GM18505 (cell line): ENCODE results near the gene PLA2G4D.

ENCODE experiments used
- ATAC-seq: cut with Tn5 transposase; IDR thresholded peaks from one replicate; pipeline ENCODE4 v1.9.1; 2021; ENCODE audit not compliant: unreplicated experiment
- POLR2A ChIP-seq: IDR thresholded peaks from 4 replicates; pipeline ENCODE4 v1.6.1; 2011; ENCODE audit warnings: borderline replicate concordance; ENCODE audit not compliant: insufficient read depth, insufficient read length; ENCODE audit errors: extremely low read depth

PLA2G4D gene

DNA sequence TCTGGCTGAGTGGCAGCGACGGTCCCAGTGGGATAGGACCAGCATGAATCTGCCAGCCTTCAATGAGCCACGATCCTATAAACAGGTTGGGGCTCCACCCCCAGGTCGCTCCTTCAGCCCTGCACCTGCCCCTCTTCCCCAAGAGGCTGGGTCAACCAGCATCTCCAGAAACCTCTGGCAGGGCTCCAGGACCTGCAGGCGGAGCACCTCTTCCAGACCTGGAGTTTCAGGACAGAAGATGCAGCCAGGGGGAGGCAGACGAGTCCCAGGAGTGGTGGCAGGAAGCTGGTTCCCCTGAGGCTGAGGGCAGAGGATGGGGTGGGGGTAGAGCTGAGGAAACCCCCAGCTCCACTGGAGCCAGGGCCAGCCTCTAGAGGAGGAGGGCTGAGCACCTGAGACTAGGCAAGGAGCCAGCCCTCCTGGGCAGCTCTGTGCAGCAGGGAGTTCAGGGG lies at the start of gene PLA2G4D:
TSS of gene PLA2G4D (minus strand) at position 51 of the 452 bp plus-strand sequence. CDS start 103 bp downstream, outside the sequence.
- ATAC-seq: no peak
- no peak for TF ChIP-seq POLR2A

- TF ChIP-seq POLR2A: no peak
- ATAC-seq: no peak
Observed at GRCh38 chr15:42143356-42143755, 49.0 kb upstream of the PLA2G4D start.

DNA sequence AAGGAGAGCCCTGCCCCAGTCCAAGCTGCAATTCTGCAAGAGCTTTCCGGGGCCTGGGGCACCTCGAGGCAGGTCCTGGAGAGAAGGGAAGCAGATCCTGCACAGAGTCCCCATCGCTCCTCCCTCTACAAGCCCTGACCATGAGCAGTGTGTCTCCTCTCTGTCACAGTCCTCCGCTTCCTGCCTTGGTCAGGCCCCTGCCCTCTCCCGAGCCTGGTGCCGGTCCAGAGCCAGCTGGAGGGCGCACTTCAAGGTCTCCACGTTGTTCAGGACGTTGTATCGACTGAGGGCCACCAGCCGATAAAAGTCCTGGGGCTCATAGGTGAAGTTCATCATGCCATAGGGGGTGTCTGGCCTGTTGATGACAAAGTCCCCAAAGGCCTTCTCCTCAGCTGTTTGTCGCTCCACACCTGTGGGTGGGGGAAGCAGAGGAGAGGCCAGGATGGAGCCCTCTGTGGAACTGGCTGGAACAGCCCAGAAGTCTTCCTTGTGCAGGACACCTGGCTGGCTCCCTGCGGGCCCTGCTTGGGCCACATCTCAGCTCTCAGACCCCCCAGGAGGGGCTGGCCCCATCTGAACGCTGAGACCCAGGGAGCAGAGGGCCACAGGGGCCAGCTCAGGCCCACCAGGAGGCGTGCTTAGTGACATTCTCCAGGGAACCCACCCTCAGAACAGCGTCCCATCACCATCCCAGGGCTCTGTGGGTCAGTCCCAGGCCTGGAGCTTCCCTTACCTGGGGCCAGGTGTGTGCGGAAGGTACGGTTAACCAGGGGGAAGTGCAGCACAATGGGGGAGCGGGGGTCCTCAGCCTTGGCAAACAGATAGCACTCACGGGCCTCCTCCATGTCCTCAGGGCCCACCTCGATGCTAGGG lies 47.7 kb upstream of the PLA2G4D start:
- ATAC-seq: no peak
- TF ChIP-seq POLR2A: no peak

GRCh38 chr15:42141246-42141645 lies 46.9 kb upstream of the PLA2G4D start:
- ATAC-seq: no peak
- TF ChIP-seq POLR2A: no peak

- no peak for TF ChIP-seq POLR2A
- no peak for ATAC-seq
Observed at GRCh38 chr15:42140383-42141070, 46.2 kb upstream of the PLA2G4D start.

DNA sequence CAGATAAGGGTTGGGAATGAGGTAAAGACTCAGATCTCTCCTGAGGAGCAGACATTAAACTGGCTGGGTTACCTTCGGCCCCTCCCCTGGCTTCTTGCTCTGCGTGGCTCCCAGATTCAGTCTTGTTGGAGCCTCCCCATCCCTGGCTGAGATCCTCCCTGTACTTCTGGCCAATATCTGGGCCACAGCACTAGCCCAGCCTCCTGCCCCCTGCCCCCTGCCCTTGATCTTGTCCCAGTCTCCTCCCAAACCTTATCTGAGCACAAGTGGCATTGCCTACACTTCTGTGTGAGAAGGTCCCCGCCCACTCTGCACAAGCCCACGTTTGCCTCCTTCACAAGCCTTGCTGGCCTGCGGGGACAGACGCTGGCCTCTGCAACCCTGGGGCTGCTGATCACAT lies 45.2 kb upstream of the PLA2G4D start:
- ATAC-seq: no peak
- TF ChIP-seq POLR2A: no peak

GRCh38 chr15:42138968-42139386 lies 44.6 kb upstream of the PLA2G4D start:
- no peak for TF ChIP-seq POLR2A
- no peak for ATAC-seq

DNA sequence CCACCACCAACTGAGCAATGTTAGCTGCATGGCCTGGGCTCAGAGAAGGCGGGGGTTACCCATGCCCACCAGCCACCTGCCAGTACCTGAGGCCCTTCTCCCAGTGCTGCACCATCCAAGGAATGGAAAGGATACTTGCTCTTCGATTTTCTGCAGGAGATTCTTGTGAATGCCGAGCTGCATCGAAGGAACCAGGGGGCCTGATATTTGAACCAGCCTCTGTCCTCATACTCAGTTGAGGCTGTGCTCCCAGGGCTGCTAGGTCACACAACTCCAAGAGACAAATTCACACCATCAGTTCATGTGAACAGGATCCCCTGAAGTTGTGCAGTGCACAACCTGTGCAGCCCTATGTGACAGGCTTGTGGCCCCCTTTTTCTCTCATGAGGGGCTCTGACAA lies 44.0 kb upstream of the PLA2G4D start:
- TF ChIP-seq POLR2A: no peak
- no peak for ATAC-seq

GRCh38 chr15:42137461-42138261 lies 43.3 kb upstream of the PLA2G4D start:
- ATAC-seq: no peak

DNA sequence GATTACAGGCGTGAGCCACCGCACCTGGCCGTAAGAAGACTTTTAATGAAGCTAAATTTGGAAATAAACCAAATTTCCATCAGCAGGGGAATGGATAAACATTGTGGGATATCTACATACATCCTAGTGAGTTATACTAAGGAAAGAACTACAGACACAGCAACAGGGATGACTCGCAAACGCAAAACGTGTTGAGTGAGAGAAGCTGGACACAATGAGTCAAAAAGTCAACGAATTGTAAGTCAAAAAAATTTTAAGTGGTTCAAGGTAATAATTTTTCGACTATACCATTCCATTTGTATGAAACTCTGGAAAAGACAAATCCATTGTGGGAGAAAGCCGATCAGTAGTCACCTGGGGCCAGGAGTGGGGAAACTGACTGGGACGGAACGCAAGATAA lies 42.2 kb upstream of the PLA2G4D start:
- TF ChIP-seq POLR2A: no peak
- ATAC-seq: no peak

More at GRCh38 chr15:42137461-42138261, 43.3 kb upstream of the PLA2G4D start:
- no peak for TF ChIP-seq POLR2A

DNA sequence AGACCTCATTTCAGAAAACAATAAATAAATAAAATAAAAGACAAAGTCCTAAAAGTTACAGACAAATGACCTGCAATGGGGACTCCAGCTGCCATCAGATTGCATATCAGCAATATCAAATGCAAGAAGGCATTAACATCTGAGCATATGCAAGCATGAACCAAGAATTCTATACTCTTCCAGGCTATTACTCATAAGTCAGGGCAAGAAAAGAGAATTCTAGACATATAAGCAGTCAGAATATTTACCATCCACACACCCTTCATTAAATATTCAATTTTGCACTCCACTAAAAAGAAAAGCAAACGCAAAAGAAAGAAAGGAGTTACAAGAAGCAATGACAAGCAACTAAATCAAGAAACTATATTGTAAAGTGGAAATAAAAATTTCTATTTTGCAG lies 41.0 kb upstream of the PLA2G4D start:
- TF ChIP-seq POLR2A: no peak
- ATAC-seq: no peak

GRCh38 chr15:42134617-42135245 lies 40.4 kb upstream of the PLA2G4D start:
- ATAC-seq: no peak
- no peak for TF ChIP-seq POLR2A
